GM12872 (cell line): ENCODE data around the gene TP53TG5.
A peak's percentile ranks its signal among the peaks of the same experiment; 100 is the strongest.

Experiments
- TF ChIP-seq, protein P1 (sequence below): IDR thresholded peaks from 3 replicates; pipeline ENCODE4 v1.5.1; 2011; ENCODE audit warnings: low read depth, mild to moderate bottlenecking, low read length, moderate library complexity; ENCODE audit not compliant: insufficient read depth

The TP53TG5 gene

GRCh38 chr20:45336530-45337366 is 41.4 kb downstream of the TP53TG5 start:
- TF ChIP-seq, protein P1, sequence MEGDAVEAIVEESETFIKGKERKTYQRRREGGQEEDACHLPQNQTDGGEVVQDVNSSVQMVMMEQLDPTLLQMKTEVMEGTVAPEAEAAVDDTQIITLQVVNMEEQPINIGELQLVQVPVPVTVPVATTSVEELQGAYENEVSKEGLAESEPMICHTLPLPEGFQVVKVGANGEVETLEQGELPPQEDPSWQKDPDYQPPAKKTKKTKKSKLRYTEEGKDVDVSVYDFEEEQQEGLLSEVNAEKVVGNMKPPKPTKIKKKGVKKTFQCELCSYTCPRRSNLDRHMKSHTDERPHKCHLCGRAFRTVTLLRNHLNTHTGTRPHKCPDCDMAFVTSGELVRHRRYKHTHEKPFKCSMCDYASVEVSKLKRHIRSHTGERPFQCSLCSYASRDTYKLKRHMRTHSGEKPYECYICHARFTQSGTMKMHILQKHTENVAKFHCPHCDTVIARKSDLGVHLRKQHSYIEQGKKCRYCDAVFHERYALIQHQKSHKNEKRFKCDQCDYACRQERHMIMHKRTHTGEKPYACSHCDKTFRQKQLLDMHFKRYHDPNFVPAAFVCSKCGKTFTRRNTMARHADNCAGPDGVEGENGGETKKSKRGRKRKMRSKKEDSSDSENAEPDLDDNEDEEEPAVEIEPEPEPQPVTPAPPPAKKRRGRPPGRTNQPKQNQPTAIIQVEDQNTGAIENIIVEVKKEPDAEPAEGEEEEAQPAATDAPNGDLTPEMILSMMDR = no peak

GRCh38 chr20:45330476-45330875 is 47.6 kb downstream of the TP53TG5 start:
- TF ChIP-seq, protein P1 = no peak

- TF ChIP-seq, protein P1 = no peak
These were observed 48.4 kb downstream of the TP53TG5 start for GRCh38 chr20:45329497-45330319.

GRCh38 chr20:45328451-45328850 is 49.7 kb downstream of the TP53TG5 start:
- TF ChIP-seq, protein P1 = no peak

DNA sequence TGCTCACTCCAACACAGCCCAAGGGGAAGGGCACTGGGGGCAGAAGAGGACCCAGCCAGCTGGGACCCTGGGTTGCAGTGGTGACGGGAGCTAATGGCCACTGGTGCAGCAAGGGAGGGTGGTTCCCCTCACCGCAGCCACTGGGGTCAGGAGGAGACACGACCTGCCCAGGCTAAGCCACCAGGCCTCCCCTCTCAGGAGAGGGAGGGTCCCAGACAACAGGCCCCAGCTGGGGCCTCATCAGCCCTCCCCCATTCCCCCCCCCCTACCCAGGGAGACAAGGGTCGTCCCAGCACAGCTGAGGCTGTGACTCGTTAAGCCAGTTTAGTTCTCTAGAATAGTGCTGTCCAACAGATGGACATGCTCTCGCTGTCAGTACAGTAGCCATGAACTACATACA is 52.8 kb downstream of the TP53TG5 start:
- TF ChIP-seq, protein P1 = no peak

DNA sequence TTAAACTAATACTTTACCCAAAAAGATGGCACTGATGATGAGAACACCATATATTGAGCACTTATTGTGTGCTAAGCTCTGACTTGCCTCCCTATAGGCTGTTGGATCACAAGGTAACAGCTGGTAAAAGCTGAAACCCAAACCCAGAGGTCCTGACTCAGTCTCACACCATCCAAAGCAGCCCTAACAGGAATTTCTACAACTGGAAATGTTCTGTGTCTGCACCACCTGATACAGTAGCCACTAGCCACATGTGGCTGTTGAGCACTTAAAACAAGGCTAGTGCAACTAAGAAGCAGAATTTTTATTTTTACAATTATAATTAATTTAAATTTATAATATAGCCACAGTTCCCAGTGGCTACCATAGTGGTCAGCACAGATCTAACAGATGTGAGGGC is 54.4 kb downstream of the TP53TG5 start:
- TF ChIP-seq, protein P1 = no peak

DNA sequence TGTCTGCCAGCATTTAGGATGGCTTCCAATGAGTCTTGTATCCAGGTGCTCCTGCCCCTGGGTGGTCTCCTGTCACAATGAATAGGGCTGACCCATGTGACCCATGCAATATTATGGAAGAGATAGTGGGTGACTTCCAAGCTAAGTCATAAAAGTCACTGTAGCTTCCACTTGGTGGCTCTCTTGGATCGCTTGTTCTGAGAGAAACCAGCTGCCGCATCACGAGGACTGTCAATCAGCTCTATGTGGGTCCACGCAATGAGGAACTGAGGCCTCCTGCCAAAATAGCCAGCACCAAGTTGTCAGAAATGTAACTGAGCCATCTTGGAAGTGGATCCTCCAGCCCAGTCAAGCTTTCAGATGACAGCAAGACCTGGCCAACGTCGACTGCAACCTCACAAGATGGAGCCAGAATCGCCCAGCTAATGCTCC is 55.2 kb downstream of the TP53TG5 start:
- TF ChIP-seq, protein P1 = peak; percentile 48; the same call in 2 of the 3 replicates
